Embryonic facial prominence (tissue), 1 donor: Measurements from ENCODE around the gene LSM7.

Experiments used
- DNase-seq: peaks from one replicate; pipeline ENCODE4 v3.0.0-alpha.2; 2016; ENCODE audit errors: extremely low spot score

The LSM7 gene

DNA sequence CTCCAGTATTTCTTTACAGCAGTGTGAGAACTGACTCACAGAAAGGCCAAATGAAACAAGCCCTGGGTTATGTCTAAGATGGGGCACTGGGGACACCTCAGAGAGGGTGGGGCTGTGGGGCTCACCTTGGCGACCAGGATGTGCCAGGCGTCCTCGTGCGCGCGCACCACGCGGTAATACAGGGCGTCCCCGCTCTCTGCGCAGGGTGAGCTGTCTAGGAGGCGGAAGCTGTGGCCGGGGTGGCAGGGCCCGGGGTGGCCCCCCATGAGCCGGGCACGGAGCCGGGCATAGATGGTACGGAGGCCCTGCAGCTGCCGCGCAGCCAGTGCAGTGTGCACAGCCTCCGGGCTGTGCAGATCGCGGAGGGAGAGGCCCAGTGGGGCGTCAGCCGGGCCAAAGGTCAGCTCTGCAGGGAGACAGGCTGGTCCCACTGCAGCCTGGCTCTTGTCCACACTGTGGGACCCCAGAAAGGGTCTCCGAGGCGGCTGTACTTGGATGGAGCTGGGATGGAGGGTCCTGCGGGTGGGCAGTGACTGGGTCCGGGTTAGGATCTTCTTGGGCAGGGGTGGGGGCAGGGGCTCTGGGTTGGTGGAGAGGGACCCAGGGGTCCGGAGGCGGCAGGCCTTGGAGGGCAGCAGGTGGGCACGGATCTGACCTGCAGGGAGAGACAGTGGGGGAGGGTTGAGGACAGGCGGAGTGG is 49.8 kb downstream of the LSM7 start:
- no peak for DNase-seq

DNA sequence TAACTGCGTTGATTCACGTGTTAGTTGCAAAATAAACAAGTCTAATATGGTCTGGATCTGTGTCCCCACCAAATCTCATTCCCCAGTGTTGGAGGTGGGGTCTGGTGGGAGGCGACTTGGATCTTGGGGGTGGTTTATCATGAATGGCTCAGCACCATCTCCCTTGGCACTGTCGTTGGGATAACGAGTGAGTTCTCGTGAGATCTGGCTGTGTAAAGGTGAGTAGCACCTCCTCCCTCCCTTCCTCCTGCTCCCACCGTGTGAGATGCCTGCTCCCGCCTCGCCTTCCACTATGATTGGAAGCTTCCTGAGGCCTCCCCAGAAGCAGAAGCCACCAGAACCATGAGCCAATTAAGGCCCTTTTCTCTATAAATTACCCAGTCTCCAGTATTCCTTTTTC is 51.2 kb downstream of the LSM7 start:
- DNase-seq, result no peak

DNA sequence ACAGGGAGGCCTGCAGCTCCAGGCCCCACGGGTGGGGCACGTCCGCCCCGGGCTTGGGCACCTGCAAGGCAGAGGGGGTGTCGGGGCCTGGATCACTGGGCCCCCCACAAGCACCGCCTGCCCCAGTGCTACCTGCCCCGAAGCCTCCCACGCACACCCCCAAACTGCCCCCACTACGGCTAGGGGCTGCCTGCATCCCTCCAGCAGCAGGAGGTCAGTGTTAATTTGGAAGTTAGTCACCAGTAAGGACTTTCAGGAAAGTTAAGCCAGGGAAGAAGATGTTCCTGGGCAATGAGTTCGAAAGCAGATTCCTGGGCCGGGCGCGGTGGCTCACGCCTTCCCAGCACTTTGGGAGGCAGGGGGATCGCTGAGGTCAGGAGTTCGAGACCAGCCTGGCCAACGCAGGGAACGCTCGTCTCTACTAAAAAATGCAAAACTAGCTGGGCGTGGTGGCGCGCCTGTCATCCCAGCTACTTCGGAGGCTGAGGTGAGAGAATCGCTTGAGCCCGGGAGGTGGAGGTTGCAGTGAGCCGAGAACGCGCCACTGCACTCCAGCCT is 51.9 kb downstream of the LSM7 start:
- DNase-seq, result no peak

DNA sequence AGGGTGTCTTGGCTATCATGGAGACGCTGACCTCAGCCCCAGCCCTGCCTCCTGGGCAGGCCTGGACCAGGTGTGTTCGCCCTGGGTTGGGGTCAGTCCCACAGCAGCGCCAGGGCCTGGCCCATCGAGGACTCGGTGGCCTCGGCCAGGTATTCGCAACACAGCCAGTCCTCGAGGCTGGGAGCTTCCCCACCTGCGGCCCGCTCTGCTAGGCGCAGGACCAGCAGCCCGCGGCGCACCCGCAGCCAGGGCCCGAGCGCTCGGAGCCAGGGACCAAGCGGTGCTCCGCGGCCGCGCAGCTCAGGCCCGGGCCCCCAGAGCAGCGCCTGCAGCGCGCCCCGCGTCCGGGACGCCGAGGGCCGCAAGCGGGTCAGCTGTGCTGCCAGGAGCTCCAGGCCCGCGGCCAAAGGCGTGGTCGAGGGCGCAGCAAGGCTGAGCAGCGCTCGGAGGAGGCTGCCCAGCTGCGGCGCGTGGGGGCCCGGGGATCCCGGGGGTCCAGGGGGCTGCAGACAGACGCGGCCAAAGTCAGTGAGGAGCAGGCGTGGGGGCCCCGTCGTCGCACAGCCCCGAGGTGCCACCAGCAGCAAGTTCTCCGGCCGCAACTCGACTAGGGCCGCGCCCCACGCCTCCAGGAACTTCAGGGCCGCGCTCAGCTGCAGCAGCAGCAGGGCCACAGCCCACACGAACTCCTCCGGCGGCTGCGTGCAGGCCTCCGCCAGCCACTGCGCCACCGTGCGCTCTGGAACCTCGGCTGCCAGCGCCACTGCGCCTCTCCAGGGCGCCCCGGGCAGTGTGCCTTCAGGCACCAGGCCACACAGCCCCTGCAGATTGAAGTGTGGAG is 52.6 kb downstream of the LSM7 start:
- no peak for DNase-seq

DNA sequence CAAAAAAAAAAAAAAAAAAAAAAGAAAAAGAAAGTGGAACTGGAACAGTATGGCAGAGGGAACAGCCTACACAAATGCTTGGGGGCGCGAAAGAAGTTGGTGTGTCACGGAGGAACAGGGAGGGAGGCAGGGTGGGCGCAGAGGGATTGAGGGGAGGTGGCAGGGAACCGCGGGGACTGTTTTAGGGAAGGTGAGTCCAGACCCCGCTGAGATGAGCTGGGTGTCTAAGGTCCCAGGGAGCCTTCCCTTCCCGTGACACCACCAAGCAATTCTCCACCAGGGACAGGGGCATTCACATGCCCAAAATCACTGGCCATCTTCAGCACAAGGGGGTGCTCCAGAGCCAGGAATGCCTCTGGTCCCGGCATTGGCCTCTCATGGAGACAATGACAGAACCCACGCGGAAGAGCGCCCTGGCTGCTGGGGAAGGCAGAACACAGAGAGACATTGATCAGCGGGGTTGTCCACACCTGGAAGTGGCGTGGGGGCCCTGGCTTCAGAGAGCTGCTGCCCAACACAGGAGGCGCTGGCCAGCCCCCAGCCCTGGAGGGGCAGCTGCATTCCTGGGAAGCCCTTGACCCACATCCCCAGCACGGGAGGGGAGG is 53.4 kb downstream of the LSM7 start:
- no peak for DNase-seq

DNA sequence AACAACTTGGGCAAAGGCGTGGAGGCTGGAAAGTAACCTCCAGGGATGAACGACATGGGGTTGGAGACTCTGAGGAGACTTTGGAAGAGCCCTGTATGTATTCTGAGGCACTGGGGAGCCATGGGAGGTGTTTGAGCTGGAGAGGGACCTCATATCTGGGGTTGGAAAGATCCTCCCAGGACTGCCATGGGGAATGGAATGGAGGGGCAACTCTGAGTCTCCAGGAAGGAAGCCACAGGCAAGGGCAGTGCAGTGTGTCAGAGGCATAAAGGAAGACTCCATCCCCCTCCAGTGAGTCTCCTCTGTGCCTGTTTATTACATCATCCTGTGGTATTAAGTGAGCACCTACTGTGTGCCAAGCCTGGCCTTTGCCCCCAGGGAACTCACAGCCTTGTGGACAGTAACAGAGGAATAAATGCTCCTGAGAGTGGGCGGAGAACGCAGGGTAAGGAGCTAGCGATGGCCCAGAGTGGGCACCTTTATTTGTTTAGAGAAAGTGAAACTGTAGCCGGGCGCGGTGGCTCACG is 54.1 kb downstream of the LSM7 start:
- no peak for DNase-seq

DNA sequence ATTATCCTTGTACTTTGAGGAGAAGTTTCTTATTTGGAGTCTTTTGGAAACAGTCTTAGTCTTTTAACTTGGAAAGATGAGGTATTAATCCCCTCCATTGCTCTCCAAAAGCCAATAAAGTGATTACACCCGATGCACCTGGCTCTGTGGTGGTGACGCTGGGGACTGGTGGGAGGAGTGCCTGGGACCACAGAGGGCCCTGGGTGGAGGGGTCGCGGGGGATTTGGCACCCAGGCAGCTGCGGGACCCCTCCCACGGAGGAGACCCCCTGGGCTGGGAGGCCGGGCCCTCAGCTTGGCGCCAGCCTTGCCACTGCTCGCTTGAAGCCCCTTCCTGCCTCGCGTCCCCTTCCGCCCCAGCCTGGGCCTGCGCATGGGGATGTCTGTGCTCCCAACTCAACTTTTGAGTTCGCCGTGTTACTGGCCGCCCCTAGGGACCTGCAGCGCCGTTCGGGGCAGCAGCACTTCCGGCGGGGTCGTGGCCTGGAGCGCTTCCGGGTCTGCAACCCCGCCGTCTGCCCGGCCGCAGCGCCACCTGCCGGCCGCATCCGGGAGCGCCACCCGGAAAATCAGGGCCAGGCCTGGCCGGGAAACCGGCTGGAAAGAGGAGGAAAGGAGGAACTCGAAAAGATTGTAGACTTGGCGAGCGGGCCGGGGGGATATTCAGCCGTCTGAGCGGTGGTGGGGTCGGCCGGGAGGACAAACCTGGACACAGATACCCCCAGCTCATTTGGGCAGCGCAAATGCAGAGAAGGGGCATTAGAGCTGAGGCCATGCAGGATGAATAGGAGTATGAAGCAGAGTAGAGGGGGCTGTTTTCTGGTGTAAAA is 54.8 kb downstream of the LSM7 start:
- no peak for DNase-seq
